CD4-positive, alpha-beta T cell treated with Interleukin-1 beta for 1 hour (primary cell): ENCODE measurements around the gene CMPK1.
"Not testable (repeated sequence)": the region's sequence is repeated elsewhere in the genome, so short reads cannot be mapped to it uniquely, and the experiment has no call there.

Experiments
- DNase-seq, 2 donors: peaks; one replicate each; pipeline ENCODE4 v3.0.0-alpha.2; 2020 to 2022

Gene CMPK1

GRCh38 chr1:47333578-47333921, at the start of gene CMPK1:
Gene CMPK1, plus strand, starts transcription at chr1:47333790. Its CDS starts 156 bp downstream, at chr1:47333946.
- peak; percentile 79 to 82 for DNase-seq

- not testable (repeated sequence) for DNase-seq
Observed at GRCh38 chr1:47288116-47288515, 45.5 kb upstream of the CMPK1 start.

GRCh38 chr1:47294863-47295262, 38.7 kb upstream of the CMPK1 start:
- DNase-seq = not testable (repeated sequence)

GRCh38 chr1:47295579-47295978, 38.0 kb upstream of the CMPK1 start:
- no peak for DNase-seq

- DNase-seq = no peak
Observed at GRCh38 chr1:47298025-47298699, 35.4 kb upstream of the CMPK1 start.

GRCh38 chr1:47302472-47302871, 31.1 kb upstream of the CMPK1 start:
- DNase-seq = no peak

- no peak for DNase-seq
Observed at GRCh38 chr1:47309427-47309826, 24.2 kb upstream of the CMPK1 start.

GRCh38 chr1:47313915-47314664, 19.5 kb upstream of the CMPK1 start, which contains the start of gene STIL:
Gene STIL, minus strand, starts transcription at chr1:47314147. Its CDS starts 3,828 bp downstream, at chr1:47310319.
- DNase-seq = peak; percentile 97

GRCh38 chr1:47317841-47318240, 15.7 kb upstream of the CMPK1 start:
- DNase-seq = no peak

GRCh38 chr1:47319968-47320367, 13.6 kb upstream of the CMPK1 start:
- DNase-seq = not testable (repeated sequence)

- DNase-seq = no peak
Observed at GRCh38 chr1:47323599-47324031, 10.0 kb upstream of the CMPK1 start.

GRCh38 chr1:47324682-47325081, 8.9 kb upstream of the CMPK1 start:
- DNase-seq = no peak

GRCh38 chr1:47325528-47325927, 8.1 kb upstream of the CMPK1 start:
- no peak for DNase-seq

- DNase-seq = no peak
Observed at GRCh38 chr1:47326271-47326670, 7.3 kb upstream of the CMPK1 start.

- DNase-seq = no peak
Observed at GRCh38 chr1:47328992-47329391, 4.6 kb upstream of the CMPK1 start.

GRCh38 chr1:47330212-47330611, 3.4 kb upstream of the CMPK1 start:
- DNase-seq = no peak

GRCh38 chr1:47331875-47332274, 1.7 kb upstream of the CMPK1 start:
- no peak for DNase-seq

- no peak for DNase-seq
Observed at GRCh38 chr1:47332779-47333577, 612 bp upstream of the CMPK1 start.

- DNase-seq = peak; percentile 70 to 75
Observed at GRCh38 chr1:47333922-47334764, 553 bp downstream of the CMPK1 start.

- DNase-seq = no peak
Observed at GRCh38 chr1:47334765-47335435, 1.3 kb downstream of the CMPK1 start.

- DNase-seq = no peak
Observed at GRCh38 chr1:47337350-47337749, 3.8 kb downstream of the CMPK1 start.
